Stomach (tissue), 9 donors: ENCODE measurements around the gene BCKDK. TPM values are rescaled to one million over a fixed set of nuclear protein-coding genes. Genes with fewer than 3 reads are reported as not detected.

Experiments used
- DNase-seq, 2 donors: peaks; one replicate each; pipeline versions ENCODE4 v3.0.0 to v3.0.0-alpha.2; 2013 to 2019
- H3K27ac ChIP-seq, 5 donors: fragments of 200-600 bp in 4 of 5; sonication (generic) in 4 of 5; one replicate each; pipeline ENCODE4 v1.5.1; 2013 to 2019; ENCODE audit warnings: mild to moderate bottlenecking in 1 of 5, moderate library complexity in 1 of 5
- H3K27me3 ChIP-seq, 3 donors: fragments of 200-600 bp; sonication (generic); one replicate each; pipeline ENCODE4 v1.5.1; 2017 to 2019; ENCODE audit warnings: mixed run types in 1 of 3
- H3K36me3 ChIP-seq, 4 donors: fragments of 200-600 bp; sonication (generic); 1 replicate in 3 of 4; 2 replicates in 1 of 4; pipeline ENCODE4 v1.5.1; 2016 to 2019
- H3K4me1 ChIP-seq, 4 donors: fragments of 200-600 bp; sonication (generic); one replicate each; pipeline ENCODE4 v1.5.1; 2016 to 2019
- H3K4me3 ChIP-seq, 4 donors: fragments of 200-600 bp; sonication (generic) in 3 of 4; one replicate each; pipeline ENCODE4 v1.5.1; 2016 to 2019; ENCODE audit warnings: mild to moderate bottlenecking in 1 of 4
- H3K9me3 ChIP-seq, 4 donors: fragments of 200-600 bp; sonication (generic); one replicate each; pipeline ENCODE4 v1.5.1; 2016 to 2019
- CTCF ChIP-seq, 7 experiments: fragments of 450-650 bp in 4 of 7; fragments of 200-600 bp in 3 of 7; sonication (generic) in 3 of 7; IDR thresholded peaks; one replicate each; pipeline ENCODE4 v1.5.1; 2016 to 2019; ENCODE audit warnings: antibody characterized with exemption in 7 of 7, control low read depth in 2 of 7, mild to moderate bottlenecking in 1 of 7
- EP300 ChIP-seq: sonication (generic); formaldehyde crosslinking; IDR thresholded peaks from one replicate; pipeline ENCODE4 v1.6.1; 2017; ENCODE audit warnings: antibody characterized with exemption
- POLR2A ChIP-seq, 4 donors: fragments of 450-650 bp; IDR thresholded peaks; one replicate each; pipeline ENCODE4 v1.6.1; 2016; ENCODE audit warnings: antibody characterized with exemption in 4 of 4, control low read depth in 2 of 4, mild to moderate bottlenecking in 1 of 4, moderate library complexity in 1 of 4
- POLR2AphosphoS5 ChIP-seq, 3 donors: sonication (generic); formaldehyde crosslinking; IDR thresholded peaks; one replicate each; pipeline ENCODE4 v1.6.1; 2016; ENCODE audit warnings: antibody characterized with exemption in 3 of 3
- WGBS, 5 donors: extraction: QIAGEN DNeasy Blood & Tissue Kit in 3 of 5; methylation state at CpG; one replicate each; pipeline versions ENCODE4 v1.1.5 to v1.1.7; 2013 to 2018; 5-methylcytosine and 5-hydroxymethylcytosine counted together
- intact Hi-C: fragments of 100-400 bp; cut with DNase I; formaldehyde crosslinking; loops from one replicate; pipeline ENCODE4 v1.15.1; 2023; ENCODE audit warnings: low total_unique reads
- polyA plus RNA-seq, 3 donors: library from polyadenylated mRNA; stranded (reverse); fragments of 200-250 nt; gene quantifications; one replicate each; pipeline ENCODE4 v1.2.3, GENCODE V29; 2013
- total RNA-seq, 5 donors: library from RNA; depleted of rRNA; stranded (reverse); fragments of >200 nt; gene quantifications; one replicate each; pipeline versions ENCODE4 v1.1.0 to v1.2.3, GENCODE V29; 2014 to 2016
- donor health status: healthy with polysubstance abuse.
- donor health status: Bipolar disorder and iron deficiency.
- donor health status: healthy.

Gene BCKDK
- total and polyA plus RNA-seq, 8 donors: 11.0 to 197 (median 37.5) TPM

DNA sequence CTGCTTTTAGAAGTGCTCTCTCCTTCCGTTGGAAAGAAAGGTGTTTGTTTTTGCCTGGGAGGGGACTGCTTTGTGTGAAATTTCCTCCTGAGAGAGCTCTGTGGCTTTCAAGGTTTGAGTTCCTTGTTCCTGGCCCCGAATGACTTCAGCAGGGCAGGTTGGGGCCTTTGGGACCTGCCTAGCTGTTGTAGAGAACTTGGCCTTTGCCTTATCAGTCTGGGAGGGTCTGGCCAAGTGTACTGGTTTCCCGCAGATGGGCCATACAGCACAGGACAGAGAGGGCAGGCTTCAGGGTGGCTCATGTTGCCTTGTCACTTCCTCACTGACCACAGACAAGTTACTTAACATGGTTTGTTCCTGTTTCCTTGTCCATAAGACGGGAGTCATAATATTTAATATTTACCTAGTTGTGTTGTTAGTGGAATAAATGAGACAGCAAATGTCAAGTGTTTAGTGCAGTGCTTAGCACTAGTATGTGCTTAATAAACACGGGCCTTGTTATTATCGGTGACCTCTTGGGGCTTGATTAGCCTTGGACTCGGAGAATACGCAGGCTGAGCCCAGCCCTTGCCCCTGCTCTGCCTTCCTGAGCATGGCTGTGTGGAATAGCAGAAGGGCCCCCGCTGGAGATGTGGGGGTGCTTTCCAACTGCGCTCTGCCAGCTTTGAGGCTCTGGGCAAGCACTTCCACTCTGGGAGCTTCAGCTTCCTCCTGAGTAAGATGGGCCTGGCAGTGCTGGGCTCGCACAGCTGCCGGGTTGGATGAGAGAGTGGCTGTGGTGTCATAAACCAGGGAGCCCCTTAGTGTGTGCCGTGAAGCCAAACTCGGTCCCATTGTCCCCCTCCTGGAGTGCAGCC, 20.8 kb downstream of the BCKDK start:
- 29 to 48% (median 41%) methylated on average over 11 to 14 of the region's 14 CpGs for WGBS, 5 donors
- TF ChIP-seq EP300: no peak
- no peak for TF ChIP-seq CTCF (IDR thresholded peaks at IDR 0.05)
- TF ChIP-seq POLR2A (IDR thresholded peaks at IDR 0.05): peak in 1 of 4 donors; percentile 50
- TF ChIP-seq POLR2AphosphoS5 (IDR thresholded peaks at IDR 0.05): peak in 2 of 3 donors; percentile 83 to 91

DNA sequence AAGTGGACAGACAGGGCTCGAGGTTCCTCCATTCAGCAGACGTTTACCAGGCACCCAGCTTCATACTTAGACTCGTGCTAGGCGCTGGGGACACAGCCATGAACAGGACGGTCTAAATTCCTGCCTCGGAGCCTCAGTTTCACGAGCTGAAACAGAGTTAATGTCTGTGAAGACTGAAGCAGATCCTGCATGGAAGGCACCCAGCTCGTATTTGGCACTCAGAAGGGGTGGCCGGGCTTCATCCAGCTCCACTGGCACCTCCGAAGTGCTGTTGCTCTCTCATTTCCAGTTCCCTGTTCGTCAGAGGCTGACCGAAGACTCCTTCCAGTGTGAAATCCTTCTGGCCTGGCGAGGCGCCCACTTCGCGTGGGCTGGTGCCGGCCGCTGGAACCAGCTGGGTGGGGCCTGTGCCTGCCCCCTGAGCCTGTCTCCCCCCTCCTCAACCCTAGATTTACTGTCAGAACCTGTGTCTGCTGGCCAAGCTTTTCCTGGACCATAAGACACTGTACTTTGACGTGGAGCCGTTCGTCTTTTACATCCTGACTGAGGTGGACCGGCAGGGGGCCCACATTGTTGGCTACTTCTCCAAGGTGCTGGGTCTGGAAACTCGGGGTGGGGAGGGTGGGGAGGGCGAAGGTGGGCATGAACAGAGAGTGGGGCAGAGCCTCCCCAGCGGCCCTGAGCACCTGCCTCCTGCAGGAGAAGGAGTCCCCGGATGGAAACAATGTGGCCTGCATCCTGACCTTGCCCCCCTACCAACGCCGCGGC, 21.6 kb downstream of the BCKDK start:
- H3K4me1 ChIP-seq: peaks cover 57 to 82% (median 71%) of the 10 kb centered on the region in 4 donors
- H3K9me3 ChIP-seq: no peaks in the 10 kb centered on the region
- no peak for DNase-seq
- TF ChIP-seq POLR2A (IDR thresholded peaks at IDR 0.05): no peak
- TF ChIP-seq EP300: no peak
- no peak for TF ChIP-seq POLR2AphosphoS5 (IDR thresholded peaks at IDR 0.05)
- no peak for TF ChIP-seq CTCF (IDR thresholded peaks at IDR 0.05)
- H3K4me3 ChIP-seq: no peak overlapping the region
- 25 to 49% (median 36%) methylated on average over 19 to 29 of the region's 29 CpGs for WGBS, 5 donors
- intact Hi-C loops: no loop called here
- peaks cover 36 to 88% (median 71%) of the 10 kb centered on the region in 4 donors for H3K36me3 ChIP-seq
- peak overlapping the region; percentile 88 to 97 (median 91) for H3K27ac ChIP-seq
- no peaks in the 10 kb centered on the region for H3K27me3 ChIP-seq

More for the DNA sequence above, 20.8 kb downstream of the BCKDK start:
- Histone ChIP-seq H3K27me3 (no peaks in the 10 kb centered on the region), H3K27ac (peak overlapping the region; percentile 88 to 97 (median 91)), H3K36me3 (peaks cover 36 to 95% (median 77%) of the 10 kb centered on the region in 4 donors), H3K4me1 (peaks cover 55 to 78% (median 68%) of the 10 kb centered on the region in 4 donors), H3K9me3 (no peaks in the 10 kb centered on the region), H3K4me3 (no peak overlapping the region)
- intact Hi-C loops: no loop called here
- DNase-seq: peak; percentile 76 to 82

GRCh38 chr16:31130336-31130891, 22.2 kb downstream of the BCKDK start:
- WGBS, 5 donors: 40 to 74% (median 44%) methylated on average over 8 to 10 of the region's 10 CpGs
- TF ChIP-seq EP300 (no peak), POLR2A (IDR thresholded peaks at IDR 0.05) (no peak), POLR2AphosphoS5 (IDR thresholded peaks at IDR 0.05) (no peak), CTCF (IDR thresholded peaks at IDR 0.05) (no peak)
- Histone ChIP-seq H3K27me3 (peaks cover 0 to 4% (median 0%) of the 10 kb centered on the region in 3 donors), H3K4me3 (no peak overlapping the region), H3K4me1 (peaks cover 57 to 85% (median 71%) of the 10 kb centered on the region in 4 donors), H3K9me3 (no peaks in the 10 kb centered on the region), H3K27ac (peak overlapping the region; percentile 88 to 97 (median 91)), H3K36me3 (peaks cover 36 to 81% (median 68%) of the 10 kb centered on the region in 4 donors)
- intact Hi-C loops: no loop called here
- no peak for DNase-seq

DNA sequence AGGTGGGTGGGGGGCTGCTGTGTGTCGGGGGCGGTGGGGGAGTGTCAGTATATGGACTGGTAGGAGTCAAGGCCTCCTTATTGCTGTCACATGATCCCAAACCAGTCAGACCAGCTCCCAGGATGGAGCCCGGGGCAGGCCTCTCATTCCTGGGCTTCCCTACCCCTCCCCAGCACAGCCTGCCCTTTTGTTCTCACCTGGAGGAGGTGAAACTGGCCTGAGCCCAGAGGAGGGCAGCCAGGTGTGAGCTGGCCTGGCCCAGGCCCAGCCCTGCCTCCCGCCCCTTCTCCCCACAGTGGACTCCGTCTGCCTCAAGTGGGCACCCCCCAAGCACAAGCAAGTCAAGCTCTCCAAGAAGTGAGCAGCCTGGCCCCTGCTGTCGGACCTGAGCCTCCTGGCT, 22.7 kb downstream of the BCKDK start:
- peak; percentile 93 to 95 for DNase-seq
- H3K4me1 ChIP-seq: peaks cover 61 to 86% (median 72%) of the 10 kb centered on the region in 4 donors
- intact Hi-C loops: no loop called here
- peaks cover 0 to 7% (median 0%) of the 10 kb centered on the region in 3 donors for H3K27me3 ChIP-seq
- peaks cover 36 to 78% (median 68%) of the 10 kb centered on the region in 4 donors for H3K36me3 ChIP-seq
- H3K9me3 ChIP-seq: no peaks in the 10 kb centered on the region
- peak overlapping the region; percentile 88 to 97 (median 91) for H3K27ac ChIP-seq
- WGBS, 5 donors: 26 to 69% (median 38%) methylated on average over 4 to 6 of the region's 6 CpGs
- TF ChIP-seq POLR2A (IDR thresholded peaks at IDR 0.05) (no peak), EP300 (no peak), POLR2AphosphoS5 (IDR thresholded peaks at IDR 0.05) (peak; percentile 10 to 88 (median 74)), CTCF (IDR thresholded peaks at IDR 0.05) (no peak)
- H3K4me3 ChIP-seq: peak overlapping the region in 1 of 4 donors; percentile 62
